Measurements from ENCODE around the gene MYH13.

Gene MYH13

GRCh38 chr17:10380631-10381408 lies 8.0 kb upstream of the MYH13 start:
- no peak overlapping the region for H3K4me3 ChIP-seq (ENCODE audit: low read length)
- no peak for DNase-seq (ENCODE audit: low read depth)

DNA sequence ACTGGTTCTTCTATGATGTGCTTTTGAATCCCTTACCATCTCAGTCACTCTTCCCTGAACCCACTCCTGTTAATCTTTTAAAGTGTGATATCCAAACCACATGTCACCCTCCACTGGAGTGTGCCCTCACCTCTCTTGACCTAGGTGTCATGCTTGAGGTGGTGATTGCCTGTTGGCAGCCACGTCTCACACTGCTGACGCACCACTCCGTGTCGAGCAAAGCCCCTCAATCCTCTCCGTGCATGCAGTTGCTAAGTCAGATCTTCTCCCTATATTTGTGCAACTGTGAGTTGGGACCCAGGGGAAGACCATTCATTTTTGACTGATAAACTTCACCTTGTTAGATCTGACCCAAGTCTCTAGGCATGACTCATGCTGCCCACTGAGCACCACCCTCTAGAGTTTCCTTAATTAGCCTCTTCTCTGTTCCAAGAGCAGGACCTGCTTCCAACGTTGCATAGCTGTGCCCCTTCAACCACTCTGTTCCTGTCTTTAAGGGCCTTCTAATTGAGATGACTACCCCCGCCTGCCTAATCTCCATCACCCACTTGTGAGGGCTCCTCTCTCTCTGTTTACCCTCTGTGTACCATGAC lies 2.7 kb downstream of the MYH13 start:
- DNase-seq (ENCODE audit: low read depth), result no peak
- no peak overlapping the region for H3K4me3 ChIP-seq (ENCODE audit: low read length)
- TF ChIP-seq CTCF (IDR thresholded peaks at IDR 0.05; ENCODE audit: insufficient read depth, low read depth, low read length, missing control alignments), result no peak

More at GRCh38 chr17:10380631-10381408, 8.0 kb upstream of the MYH13 start:
- TF ChIP-seq CTCF (IDR thresholded peaks at IDR 0.05; ENCODE audit: insufficient read depth, low read depth, low read length, missing control alignments), result no peak

DNA sequence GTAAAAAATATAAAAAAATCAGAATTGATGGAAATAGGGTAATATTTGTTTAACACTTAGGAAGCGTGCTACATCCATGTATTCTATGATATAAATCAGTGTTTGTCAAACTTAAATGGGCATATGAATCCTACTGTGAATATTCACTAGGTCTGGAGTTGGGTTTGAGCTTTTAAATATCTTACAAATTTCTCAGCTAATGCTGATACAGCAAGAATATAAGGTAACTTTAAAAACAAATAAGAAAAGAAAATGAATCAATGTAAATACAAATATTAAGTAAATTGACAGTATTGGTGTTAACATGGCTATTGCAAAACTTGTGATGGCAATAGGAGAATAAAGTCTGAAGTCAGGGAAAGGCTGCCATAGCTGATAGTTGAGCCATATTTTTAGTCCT lies 3.6 kb downstream of the MYH13 start:
- TF ChIP-seq CTCF (IDR thresholded peaks at IDR 0.05; ENCODE audit: insufficient read depth, low read depth, low read length, missing control alignments), result no peak
- no peak overlapping the region for H3K4me3 ChIP-seq (ENCODE audit: low read length)
- no peak for DNase-seq (ENCODE audit: low read depth)

GRCh38 chr17:10368561-10368960 lies 4.2 kb downstream of the MYH13 start:
- no peak for TF ChIP-seq CTCF (IDR thresholded peaks at IDR 0.05; ENCODE audit: insufficient read depth, low read depth, low read length, missing control alignments)
- no peak for DNase-seq (ENCODE audit: low read depth)
- H3K4me3 ChIP-seq (ENCODE audit: low read length), result no peak overlapping the region

DNA sequence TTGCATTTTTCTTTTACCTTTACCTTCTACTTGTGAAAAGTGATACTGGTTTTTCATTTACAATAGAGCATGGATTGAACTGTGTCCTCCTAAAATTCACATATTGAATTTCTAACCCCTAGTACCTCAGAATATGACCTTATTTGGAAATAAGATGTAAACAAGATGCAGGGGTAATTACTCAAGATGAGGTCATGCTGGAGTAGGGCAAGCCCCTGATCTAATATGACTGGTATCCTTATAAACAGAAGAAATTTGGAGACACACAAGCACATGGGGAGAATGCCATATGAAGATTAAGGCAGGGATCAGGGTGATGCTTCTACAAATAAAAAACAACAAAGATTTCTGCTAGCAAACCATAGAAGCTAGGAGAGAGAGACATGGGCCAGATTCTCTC lies 12.2 kb downstream of the MYH13 start:
- DNase-seq (ENCODE audit: low read depth), result no peak
- TF ChIP-seq CTCF (IDR thresholded peaks at IDR 0.05; ENCODE audit: insufficient read depth, low read depth, low read length, missing control alignments), result no peak
- no peak overlapping the region for H3K4me3 ChIP-seq (ENCODE audit: low read length)

- no peak for DNase-seq (ENCODE audit: low read depth)
- H3K4me3 ChIP-seq (ENCODE audit: low read length), result no peak overlapping the region
- TF ChIP-seq CTCF (IDR thresholded peaks at IDR 0.05; ENCODE audit: insufficient read depth, low read depth, low read length, missing control alignments), result no peak
Observed at GRCh38 chr17:10357768-10358167, 15.0 kb downstream of the MYH13 start.

- H3K4me3 ChIP-seq (ENCODE audit: low read length), result no peak overlapping the region
- DNase-seq (ENCODE audit: low read depth), result no peak
Observed at GRCh38 chr17:10354651-10355050, 18.2 kb downstream of the MYH13 start.

More at GRCh38 chr17:10354651-10355050, 18.2 kb downstream of the MYH13 start:
- TF ChIP-seq CTCF (IDR thresholded peaks at IDR 0.05; ENCODE audit: insufficient read depth, low read depth, low read length, missing control alignments), result no peak
